Activated CD8-positive, alpha-beta memory T cell treated with anti-CD3 and anti-CD28 coated beads for 48 hours (primary cell): ENCODE data around the gene SPRYD3.

Experiments
- DNase-seq, 3 experiments: peaks; one replicate each; pipeline ENCODE4 v3.0.0-alpha.2; 2020; ENCODE audit warnings: low read depth in 2 of 3, low spot score in 2 of 3

Gene SPRYD3

DNA sequence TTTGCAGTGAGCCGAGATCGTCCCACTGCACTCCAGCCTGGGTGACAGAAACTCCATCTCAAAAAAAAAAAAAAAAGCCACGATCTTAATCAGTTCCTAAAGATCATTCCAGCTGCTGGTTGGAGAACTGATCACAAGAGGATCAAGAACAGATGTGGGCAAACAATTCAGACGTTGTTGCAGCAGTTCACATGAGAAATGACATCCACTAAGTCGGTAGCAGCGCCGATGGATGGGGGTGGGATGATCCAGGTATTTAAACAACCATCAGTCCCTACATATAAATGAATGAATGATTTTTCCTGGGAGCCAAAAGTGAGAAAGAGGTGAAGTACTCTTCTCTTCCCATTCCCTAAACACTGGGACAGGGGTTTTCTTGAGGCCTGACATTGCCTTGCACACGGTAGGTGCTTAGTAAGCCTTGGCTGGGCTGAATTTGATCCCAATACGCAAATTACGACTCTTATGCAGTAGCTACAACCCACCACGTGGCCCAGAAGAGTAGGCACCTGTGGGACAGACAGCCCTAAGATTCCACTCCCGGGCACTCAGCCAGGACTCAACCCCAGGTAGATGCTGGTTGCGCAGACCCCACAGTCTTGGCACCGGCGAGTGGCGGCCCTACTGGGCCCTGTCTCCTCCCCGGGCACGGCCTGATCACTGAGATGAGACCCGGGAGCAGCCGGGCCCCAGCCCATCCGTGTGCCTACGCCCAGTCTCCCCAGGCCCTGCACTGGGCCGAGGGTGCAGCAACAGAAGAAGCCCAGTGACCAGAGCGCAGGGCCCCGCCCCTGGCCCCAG lies 565 bp downstream of the SPRYD3 start:
- peak in 1 of 3 experiments; percentile 19 for DNase-seq

DNA sequence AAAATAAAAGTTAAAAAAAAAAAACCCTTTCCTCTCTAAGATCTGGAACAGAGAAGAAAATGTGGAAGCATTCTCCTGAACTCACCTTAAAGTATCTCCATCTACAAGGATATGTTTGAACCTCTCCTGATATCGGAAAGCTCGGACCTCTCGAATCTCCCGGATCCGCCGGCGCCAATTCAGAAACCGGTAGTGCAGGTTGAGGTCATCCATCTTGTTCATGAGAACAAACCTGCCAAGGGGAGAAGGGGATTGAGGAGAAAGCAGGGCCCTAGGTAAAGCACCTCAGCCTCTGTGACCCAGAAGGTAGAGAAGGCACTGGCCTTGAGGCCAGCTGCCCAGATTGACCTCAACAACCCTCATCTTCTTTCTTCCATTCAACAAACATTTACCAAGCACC lies 2.2 kb downstream of the SPRYD3 start:
- no peak for DNase-seq

DNA sequence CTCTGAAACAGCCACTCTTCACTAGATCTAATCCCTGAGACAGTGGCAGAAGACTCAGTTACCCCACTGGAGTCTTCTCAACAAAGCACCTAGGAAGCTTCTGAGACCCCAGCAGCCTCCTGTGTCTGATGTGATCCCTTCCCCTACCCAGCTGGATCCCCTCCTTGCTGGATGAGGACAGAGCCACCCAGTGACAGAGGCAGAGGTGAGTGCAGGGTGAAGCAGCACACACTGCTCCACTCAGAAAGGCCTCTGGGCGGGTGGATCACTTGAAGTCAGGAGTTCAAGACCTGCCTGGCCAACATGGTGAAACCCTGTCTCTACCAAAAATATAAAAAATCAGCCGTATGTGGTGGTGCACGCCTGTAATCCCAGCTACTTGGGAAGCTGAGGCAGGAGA lies 2.7 kb downstream of the SPRYD3 start:
- no peak for DNase-seq

DNA sequence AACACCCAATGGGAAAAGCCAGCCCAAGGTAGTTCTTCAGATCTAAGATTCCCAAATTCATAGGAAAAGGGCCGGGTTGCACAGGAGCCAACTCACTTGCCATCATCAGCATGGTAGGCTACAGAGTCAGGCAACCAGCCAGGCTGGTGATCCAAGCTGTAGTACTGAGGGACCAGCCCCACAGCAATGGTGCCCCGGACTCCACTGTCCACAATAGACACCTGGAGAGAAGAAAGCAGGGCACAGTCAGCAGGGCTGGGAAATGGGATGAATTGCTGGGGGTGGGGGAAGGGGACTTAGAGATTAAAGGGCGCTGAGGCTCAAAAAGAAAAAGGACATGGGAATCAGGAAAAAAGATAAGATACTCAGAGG lies 4.2 kb downstream of the SPRYD3 start:
- no peak for DNase-seq

DNA sequence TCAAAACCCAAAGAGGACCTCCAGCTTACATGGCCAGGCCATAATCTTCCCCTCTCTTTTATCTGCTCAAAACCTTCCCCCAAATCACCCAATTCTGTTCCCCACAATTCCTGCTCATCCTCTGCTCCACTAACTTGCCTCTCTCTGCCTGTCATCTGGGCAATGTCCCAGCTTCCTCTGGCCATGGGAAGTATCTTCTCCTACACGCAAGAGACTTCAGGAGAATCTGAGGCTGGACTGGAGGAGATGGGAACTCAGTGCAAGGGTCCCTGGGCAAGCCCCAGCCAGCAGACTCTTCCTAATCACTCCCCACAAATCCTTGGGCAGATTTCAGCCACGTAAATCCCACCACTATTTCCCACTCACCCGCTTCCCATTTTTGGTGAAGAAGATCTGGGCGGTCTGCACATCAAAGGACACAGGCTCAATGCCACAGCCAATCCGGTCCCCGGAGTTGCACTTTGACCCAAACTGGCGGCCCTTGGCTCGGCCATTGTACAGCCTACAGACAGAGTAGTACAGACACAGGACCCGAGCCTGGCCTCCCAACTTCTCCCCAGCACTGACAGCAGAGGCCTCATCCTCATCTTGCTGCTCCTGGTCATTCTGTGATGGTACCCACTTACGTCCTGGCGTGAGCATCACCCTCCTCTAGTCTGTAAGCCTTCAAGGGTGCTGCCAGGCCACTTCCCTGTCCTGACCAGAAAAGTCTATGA lies 4.7 kb downstream of the SPRYD3 start:
- DNase-seq, result no peak

DNA sequence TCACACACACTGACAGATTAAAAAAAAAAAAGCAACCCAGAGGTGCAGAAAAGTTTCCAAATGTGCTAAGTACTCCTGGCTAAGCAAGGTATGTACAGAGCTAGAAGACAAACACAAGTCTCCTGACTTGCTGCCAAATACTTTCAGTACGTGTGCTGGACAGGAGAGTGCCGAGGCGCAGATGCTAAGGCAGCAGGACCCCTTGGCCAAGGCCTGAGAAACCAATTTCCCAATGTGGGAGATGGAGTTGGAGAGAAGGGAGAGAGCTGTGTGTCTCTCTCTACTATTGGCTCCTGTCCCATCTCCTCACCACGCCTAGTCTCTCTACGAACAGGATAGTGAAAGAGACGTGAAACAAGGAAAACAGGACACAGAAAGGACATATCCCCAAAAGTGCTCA lies 5.3 kb downstream of the SPRYD3 start:
- no peak for DNase-seq

DNA sequence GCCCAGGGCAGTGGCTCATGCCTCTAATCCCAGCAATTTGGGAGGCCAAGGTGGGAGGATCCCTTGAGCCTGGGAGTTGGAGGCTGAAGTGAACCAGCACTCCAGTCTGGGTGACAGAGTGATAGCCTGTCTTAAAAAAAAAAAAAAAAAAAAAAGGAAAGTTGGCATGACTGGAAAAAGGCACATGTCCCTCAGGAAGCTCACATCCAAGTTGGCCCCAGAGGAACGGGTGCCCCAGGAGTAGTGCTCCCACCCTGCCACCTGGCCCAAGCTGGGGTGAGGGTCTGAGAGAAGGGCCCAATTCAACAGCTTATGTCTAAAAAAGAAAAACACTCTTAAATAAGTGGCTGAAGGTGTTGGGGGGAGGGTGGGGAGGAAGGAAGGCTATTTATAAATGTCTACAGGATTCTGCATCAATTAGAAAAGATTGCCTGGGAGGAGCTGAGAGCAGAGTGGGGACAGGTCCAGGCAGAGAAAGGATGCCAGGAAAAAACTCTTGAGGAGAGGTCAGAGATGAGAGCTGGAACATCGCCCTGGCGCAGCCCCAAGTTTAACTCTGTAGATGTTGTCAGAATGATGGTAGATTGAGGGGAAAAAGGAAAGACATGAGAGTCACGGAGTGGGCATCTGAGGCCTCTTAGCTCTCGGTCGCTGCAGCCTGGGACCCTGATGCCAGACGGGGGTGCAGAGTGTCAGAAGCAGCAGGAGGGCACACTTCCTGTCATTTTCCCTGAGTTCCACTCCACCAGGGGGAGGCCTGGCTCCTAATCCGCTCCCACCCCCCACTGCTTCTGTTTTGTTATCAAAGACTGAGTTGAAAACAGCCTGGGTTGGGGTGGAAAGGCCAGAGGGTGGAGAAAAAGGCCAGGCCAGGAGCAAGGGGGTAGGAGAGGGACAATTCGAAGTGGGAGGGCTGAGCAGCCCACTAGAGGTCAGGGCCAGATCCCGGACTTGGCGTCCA lies 7.3 kb downstream of the SPRYD3 start:
- DNase-seq, result no peak

DNA sequence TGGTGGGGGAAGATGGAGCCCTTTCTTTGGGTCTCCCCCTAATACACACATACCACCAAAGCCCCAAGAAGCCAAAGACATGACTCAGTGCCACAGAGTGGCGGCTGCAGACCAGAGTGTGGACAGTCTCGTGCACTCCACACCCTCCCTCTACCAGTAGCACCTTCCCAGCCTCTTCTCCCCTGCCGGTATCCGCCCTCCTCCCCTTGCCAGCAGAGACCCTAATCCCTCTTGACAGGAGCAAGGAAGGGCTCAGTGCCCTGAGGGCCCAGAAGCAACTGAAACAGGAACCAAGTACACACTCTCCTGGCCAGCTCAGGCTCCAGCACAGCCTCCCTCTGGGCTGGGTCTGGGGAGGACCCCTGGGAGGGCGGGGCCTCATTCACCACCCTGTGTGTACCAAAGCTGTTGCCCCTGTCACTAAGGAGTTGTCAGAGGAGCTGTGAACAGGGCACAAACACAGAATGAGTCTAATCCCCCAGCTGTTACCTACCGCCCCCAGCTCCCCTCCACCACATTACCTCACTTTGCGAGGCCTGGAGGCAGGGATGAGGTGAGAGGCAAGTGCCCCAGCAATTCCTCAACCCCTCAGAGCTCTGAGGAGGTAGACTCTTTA lies 8.2 kb downstream of the SPRYD3 start:
- DNase-seq, result no peak

DNA sequence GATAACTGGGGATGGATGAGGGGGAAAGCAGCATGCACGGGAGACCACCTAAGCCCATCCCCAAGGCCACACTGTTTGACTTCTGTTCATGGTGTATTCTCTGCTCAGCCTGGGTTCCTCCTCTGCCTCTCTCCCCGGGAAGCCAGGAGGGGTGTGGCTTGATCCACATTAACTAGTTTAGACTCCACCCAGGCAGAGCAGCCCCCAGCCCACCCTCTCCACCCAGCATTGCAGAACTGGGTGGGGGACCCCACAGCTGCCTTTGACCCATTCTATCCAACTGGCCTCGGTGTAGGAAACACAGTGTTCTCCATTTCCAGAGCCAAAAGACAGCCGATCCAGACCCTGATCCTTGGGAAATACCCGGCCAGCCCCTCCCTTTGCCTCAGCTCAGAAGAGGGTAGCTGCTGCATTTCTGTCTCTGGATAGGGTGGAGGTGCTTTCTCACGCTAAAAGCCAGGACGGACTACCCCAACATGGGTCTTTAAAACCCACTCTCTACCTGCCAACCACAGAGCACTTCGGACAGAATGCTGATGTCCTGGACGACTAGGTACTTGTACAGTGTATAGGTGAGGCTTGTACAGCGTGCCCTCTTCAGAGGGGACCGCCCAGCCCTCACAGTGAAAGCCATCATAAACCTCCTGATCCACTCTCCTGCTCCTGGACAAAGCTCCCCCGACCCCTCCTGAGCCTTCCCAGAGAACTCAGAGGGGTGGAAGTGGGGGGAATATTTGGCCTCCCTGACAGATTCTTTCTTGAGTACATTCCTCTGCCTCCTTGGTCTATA lies 9.4 kb downstream of the SPRYD3 start:
- DNase-seq, result no peak

DNA sequence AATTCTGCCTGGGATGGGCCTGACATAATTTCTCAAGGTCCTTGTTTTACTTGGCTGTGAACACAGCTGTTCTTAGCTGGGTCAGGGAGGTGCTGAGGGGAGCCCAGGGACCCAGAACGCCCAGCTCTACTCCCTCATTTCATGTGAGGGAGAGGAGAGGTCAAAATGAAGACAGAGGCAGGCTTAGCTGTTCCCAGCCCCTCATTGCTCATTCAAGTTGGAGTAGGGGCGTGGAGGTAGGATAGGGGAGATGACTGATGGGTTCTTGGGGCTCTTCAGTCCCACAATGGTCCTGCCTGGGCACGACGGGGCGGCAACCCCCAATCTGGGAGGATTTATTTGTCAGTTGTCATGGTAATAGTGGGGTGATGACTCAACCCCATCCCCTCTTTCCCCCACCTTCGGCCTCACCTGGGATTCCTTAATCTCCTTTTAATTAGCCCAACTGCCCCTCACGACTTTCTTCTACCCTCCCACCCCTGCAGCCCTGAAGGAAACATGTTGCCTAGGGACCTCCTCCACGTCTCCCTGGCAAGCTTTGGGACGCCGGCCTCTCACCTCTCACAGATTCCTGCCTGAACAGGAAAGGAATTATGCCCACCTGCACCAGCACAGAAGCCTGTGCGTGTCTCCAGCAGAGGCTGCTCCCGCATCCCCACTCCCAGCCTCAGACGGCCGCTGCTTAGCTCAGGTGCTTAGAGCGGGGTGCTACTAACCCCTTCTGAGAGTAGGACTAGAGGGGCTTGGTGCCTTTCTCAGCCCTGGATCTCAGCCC lies 10.2 kb downstream of the SPRYD3 start:
- DNase-seq, result no peak

DNA sequence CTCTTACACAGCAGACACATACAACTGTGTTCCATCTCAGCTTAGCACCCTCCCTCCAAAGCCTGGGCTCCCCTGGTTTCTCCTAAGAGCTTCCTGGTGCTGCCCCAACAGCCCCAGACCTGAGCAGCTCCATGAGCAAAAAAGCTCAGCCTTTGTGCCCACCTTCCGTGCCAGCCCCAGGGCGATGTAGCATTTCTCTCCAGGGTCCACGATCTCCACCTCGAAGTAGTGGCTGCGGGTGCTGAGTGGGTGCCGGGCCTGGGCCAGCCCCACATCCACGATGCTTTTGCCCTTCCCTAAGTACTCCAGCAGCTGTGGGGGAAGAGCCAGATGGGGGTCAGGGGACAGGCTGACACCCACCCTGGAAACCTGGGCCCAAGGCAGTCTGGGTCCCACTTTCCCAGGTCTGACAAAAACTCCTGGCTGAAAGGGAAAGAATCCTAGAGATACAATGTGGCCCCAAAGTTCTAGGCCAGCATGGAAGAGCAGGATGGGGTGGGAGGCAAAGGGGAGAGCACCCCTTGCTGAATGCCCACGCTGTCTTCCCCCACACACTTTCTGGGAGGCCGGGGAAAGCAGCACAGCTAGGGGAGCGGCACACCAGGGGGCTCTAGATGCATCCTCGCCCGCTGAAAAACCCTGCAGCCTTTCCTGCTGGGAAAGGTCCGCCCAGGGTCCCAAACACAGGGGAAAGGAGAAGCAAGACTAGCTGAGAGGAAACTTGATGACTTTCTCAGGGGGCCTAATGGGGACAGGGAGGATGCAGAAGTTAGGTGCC lies 11.0 kb downstream of the SPRYD3 start:
- DNase-seq, result no peak

DNA sequence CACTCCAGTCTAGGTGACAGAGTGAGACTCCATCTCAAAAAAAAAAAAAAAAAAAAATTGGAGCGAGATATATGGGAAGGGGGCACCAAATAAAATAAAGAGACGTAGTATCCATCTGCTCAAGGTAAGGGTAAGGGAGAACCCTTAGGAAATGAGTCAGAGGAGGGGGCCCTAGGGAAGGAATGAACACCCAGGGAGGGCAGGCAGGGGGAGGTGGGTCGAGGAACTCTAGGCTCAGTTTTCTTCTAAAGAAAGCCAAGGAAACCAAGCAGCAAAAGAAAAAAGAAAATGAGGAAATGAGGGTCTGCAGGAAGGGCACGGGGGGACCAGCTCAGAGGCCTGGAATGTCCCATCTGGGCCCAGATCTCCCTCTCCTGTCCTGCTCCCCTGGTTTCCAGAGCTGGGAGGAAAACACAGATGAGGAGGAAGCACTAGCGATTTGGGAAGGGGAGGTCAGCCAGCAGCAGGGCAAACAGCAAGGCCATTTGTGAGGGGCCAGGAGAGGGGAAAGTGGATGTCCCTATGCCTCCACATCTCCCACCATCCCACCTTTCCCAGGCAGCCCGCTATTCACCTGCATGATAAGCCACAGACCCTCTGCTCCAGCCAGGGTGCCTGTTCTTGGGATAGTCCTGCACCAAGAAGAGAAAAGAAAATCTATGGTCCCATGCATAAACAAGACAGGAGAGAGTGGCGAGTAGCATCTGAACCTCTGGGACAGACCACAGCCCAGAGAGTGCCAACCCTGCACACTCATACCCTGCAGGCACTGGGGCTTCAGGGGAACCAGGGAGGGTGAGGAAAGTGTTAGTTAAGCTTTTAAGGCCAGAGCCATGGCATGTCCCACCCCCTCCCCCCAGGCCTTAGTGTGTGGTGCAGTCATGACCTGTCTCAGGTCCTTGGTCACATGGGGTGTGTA lies 11.9 kb downstream of the SPRYD3 start:
- no peak for DNase-seq

DNA sequence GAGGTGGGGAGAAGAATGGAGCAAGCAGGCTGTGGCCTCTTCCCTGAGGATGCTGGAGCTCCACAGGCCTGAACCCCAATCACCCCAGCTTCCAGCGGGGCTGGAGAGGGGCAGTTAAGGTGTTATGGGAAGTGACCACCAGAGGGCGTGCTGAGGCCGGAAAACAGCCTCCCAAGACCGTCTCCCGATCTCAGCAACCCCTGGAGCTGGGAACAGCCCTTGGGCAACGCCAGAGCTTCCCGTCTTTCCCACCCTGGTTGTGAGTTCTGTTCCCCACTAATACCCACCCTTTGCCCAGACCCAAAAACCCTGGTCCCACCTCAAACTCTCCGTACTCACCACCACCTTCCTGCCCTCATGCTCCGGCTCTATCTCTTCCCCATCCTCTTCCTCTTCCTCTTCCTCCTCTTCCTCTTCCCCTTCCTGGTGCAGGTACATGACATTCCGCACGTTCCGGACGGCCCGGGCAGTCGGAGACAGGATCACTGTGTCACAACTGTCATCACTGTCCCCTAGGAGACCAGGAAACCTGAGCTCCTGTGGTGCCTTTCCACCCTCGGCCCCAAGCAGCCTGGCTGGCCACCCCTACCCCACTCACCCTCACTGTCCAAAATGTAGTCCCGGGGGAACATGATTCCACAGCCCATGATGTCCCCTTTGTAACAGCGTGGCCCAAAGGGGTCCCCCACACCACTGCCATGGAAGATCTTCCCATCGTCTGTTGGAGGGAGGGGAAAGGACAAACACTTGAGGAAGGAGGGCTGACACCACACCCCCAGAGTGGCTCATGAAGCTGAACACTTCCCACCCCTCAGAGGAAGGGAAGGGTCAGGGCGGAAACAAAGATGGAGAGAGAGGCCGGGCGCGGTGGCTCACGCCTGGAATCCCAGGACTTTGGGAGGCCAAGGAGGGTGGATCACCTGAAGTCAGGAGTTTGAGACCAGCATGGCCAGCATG lies 12.9 kb downstream of the SPRYD3 start:
- peak in 2 of 3 experiments; percentile 66 to 68 for DNase-seq

DNA sequence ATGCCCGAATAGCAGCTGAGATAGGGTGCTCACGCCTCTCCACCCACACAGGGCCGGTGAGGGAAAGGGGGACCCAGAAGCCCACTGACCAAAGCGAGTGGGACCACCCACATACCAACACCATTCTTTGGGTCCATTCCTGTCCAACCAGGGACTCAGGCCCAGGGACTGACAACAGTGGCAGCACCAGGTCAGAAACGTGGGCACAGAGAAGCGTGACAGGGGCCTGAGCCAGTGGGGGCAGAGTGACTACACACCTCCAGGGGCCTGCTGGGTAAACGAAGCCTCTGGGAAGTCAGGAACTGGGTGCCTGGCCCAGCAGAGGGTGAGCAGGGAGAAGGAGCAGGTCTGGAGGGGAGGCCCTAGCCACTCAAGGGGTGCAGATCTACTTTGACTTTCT lies 13.7 kb downstream of the SPRYD3 start:
- no peak for DNase-seq

DNA sequence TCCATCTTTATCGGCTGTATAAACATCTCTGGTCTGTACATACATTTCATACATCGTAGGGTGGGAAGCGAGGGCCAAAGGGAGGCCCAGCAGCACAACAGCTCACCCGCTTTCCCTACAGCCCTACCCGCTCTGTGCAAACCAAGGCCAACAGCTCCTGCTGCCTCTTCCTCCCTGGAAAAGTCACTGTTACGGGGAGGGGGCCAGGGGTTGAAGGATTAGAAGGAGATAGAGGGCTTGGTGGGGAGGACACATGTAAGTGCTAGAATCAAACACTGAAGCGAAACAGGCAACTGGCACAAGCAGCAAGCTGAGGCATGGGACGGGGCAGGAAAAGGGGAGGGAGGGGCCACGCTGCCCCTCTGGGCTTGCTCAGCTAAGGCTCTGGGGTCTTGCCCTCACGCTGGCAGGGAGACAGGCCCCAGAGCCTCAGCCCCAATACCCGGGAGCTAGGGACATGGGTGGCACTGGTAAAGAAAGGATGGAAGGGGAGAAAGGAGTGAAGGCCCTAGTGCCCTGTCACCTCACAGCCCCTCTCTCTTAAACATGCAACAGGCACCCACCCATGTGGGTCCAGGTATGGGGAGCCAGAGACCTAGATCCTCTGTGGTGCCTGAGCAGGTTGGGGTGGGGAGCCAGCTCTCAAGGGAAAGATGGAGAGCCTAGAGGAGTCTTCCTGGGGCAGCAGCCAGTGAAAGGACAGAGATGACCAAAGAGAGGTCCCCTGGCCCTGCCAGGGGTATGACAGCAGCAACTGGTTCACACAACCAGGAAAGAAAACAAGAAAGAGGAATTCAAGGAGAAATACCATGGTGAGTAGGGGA lies 14.4 kb downstream of the SPRYD3 start:
- no peak for DNase-seq
